GM10248 (cell line): ENCODE data around the gene IPO9.
"Not testable (repeated sequence)": the region's sequence is repeated elsewhere in the genome, so short reads cannot be mapped to it uniquely, and the experiment has no call there.

Experiments used
- CTCF ChIA-PET: fragments of 300-600 bp; sonication (Branson Sonifier 250); formaldehyde crosslinking; extraction: SDS; loops from one replicate; lab custom pipeline; 2021; ENCODE audit warnings: antibody characterized with exemption; lab: Yijun Ruan, JAX
- POLR2A ChIA-PET: fragments of 350-650 bp; sonication (Branson Sonifier 250); formaldehyde crosslinking; extraction: SDS; loops from one replicate; lab custom pipeline; 2020; ENCODE audit warnings: antibody characterized with exemption; lab: Yijun Ruan, JAX
- DNase-seq: peaks from one replicate; pipeline ENCODE4 v3.0.0; 2012; ENCODE audit errors: extremely low spot score
- TF ChIP-seq, protein P1 (sequence below): IDR thresholded peaks from 2 replicates; pipeline ENCODE4 v1.5.1; 2012; ENCODE audit warnings: mild to moderate bottlenecking, low read depth; ENCODE audit errors: extremely low read depth, missing control alignments, control extremely low read depth

The IPO9 gene

DNA sequence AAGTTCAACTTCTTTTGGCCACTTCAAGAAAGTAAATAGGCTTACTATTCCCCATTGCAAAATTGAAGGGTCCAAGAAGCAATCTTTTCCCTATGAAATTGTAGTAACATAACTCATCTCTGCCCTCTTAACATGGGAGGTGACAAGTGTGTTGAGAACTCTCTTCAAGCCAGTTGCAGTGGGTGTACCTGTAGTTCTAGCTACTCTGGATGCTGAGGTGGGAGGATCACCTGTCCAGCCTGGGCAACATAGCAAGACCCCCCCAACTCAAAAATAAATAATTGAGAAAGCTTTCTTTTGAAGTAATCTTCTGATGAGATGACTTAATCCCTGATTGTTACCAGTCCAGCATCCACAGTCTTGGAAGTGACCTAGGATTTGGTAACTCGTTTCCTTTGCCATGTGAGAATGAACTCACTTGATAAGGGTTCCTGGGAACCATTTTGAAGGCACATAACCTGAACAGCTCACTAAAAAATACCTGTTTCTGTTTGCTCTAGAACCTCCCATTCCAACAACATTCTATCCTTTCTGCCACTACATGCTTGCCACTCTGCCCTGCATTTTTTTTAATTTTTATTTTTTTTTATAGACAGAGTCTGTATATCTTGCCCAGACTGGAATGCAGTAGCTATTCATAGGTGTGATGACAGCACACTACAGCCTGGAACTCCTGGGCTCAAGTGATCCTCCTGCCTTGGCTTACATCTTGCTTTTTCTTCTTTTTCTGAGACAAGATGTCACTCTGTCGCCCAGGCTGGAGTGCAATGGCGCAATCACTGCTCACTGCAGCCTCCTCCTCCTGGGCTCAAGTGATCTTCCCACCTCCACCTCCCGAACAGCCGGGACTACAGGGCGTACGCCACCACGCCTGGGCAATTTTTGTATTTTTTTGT is 1.4 kb upstream of the IPO9 start:
- ChIA-PET CTCF (interaction anchor here (0.7 to 3.8 kb wide), 15 partner anchors 8 to 346 kb away, joined by 3 to 25 read pairs (median 4); partner anchors contain the start of gene RNPEP), POLR2A (no interaction called here)
- TF ChIP-seq, protein P1, sequence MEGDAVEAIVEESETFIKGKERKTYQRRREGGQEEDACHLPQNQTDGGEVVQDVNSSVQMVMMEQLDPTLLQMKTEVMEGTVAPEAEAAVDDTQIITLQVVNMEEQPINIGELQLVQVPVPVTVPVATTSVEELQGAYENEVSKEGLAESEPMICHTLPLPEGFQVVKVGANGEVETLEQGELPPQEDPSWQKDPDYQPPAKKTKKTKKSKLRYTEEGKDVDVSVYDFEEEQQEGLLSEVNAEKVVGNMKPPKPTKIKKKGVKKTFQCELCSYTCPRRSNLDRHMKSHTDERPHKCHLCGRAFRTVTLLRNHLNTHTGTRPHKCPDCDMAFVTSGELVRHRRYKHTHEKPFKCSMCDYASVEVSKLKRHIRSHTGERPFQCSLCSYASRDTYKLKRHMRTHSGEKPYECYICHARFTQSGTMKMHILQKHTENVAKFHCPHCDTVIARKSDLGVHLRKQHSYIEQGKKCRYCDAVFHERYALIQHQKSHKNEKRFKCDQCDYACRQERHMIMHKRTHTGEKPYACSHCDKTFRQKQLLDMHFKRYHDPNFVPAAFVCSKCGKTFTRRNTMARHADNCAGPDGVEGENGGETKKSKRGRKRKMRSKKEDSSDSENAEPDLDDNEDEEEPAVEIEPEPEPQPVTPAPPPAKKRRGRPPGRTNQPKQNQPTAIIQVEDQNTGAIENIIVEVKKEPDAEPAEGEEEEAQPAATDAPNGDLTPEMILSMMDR = no peak

DNA sequence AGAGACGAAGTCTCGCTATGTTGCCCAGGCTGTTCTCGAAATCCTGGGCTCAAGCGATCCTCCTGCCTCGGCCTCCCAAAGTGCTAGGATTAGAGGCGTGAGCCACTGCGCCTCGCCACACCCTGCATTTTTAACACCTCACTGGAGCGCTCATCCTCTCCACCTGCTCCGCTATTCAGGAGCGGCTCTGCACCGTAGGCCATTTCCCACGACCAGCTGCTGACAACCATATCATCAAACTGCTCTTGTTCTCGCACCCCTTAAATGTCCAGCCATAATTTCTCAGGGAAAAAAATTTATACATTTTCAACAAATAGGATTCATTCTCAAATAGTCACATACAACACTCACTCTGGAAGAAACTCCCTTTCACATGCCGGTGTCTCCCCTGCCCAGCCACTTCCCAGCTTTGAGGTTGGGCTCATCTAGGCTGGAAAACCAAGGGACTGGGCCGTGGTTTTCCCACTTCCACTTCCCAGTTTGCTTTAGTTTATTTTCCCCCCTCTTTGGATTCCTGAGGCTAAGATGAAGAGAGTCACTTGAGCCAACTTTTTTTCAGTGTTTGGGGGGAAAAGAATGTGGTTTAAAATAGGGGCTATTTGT is 639 bp upstream of the IPO9 start:
- DNase-seq = peak; percentile 22
- TF ChIP-seq, protein P1 = no peak
- CTCF ChIA-PET = interaction anchor here (0.7 to 3.8 kb wide), 10 partner anchors 8 to 347 kb away, joined by 3 to 25 read pairs (median 6); partner anchors contain the start of gene RNPEP
- POLR2A ChIA-PET = no interaction called here

More for the DNA sequence above, 1.4 kb upstream of the IPO9 start:
- DNase-seq = no peak

DNA sequence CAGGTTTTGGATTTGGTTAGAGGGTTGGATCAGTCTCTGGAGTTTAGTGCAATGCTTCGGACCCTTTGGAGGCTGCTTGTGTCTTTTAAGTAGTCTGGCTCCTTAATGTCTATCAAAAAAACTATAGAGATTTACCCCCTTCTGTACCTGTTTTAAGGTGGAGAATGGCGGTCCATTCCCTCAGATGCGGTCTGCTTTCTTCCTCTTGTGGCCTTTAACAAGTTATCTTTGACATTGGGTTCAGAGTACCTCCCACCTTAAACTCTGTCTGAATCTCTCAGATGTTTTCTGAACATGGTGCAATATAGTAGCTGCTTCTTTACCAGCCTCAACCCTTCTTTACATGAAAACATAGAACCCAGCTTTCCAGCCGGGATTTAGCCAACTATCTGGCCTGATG is 2.4 kb downstream of the IPO9 start:
- ChIA-PET POLR2A (interaction anchor here (0.6 kb wide), 1 partner anchor 13 kb away, joined by 4 read pairs; no protein-coding TSS in a partner anchor), CTCF (no interaction called here)
- TF ChIP-seq, protein P1 = no peak
- DNase-seq = no peak

DNA sequence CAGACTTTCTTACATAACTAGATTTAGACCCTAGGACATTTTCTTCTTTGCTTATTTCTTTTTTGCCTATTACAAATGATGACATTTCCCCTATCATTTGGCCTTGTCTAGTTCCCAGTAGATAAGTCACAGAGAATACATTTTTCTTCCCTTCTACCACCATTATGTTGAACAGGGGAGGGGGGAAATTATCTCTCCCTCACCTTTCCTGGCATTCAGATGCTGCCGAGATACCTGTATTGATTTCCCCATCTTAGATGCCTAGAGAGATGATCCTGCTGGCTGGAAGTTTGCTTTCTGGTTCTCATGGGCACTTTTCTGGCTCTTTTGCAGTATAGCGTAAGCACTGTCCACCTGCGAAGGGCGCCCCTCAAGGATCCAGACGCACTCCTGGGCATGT is 5.7 kb downstream of the IPO9 start:
- TF ChIP-seq, protein P1 = no peak
- CTCF ChIA-PET = interaction anchor here (0.9 to 3.4 kb wide), 2 partner anchors 12 to 14 kb away, joined by 3 to 18 read pairs; no protein-coding TSS in a partner anchor
- POLR2A ChIA-PET = no interaction called here
- DNase-seq = no peak

DNA sequence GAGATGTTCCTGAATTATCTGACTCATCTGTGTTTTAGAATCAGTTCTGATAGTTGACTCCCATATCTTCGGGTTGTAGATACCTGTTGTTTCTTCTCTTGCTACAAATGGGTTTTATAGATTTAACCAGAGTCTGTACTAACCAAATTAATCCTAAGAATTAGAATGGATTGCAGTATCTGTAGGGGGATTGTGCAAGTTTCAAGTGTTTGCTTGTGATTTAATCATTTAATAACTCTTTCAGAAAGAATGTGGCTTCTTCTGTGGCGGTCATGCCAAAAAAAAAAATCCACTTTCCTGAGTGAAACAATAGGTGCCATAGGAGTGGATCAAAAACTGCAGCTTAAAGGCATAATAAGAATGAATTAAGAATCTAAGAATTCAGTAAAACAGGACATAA is 9.4 kb downstream of the IPO9 start:
- no peak for DNase-seq
- ChIA-PET POLR2A (no interaction called here), CTCF (interaction anchor here (0.9 to 1.7 kb wide), 3 partner anchors 9 to 10 kb away, joined by 4 to 10 read pairs (median 5); partner anchors contain the start of gene IPO9)
- TF ChIP-seq, protein P1 = no peak

DNA sequence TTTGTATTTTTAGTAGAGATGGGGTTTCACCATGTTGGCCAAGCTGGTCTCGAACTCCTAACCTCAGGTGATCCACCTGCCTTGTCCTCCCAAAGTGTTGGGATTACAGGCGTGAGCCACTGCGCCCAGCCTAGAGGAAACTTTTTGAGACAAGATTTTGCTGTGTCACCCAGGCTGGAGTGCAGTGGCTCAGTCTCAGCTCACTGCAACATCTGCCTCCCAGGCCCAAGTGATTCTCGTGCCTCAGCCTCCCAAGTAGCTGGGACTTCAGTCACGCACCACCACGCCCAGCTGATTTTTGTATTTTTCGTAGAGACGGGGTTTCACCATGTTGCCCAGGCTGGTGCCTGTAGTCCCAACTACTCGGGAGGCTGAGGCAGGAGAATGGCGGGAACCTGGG is 10.1 kb downstream of the IPO9 start:
- DNase-seq, POLR2A ChIA-PET: not testable (repeated sequence)
- CTCF ChIA-PET = interaction anchor here (0.9 to 1.3 kb wide), 2 partner anchors 9 kb away, joined by 4 to 5 read pairs; no protein-coding TSS in a partner anchor
